ENCODE measurements around the gene QRFPR.
"Not testable (repeated sequence)": the region's sequence is repeated elsewhere in the genome, so short reads cannot be mapped to it uniquely, and the experiment has no call there.

Gene QRFPR

DNA sequence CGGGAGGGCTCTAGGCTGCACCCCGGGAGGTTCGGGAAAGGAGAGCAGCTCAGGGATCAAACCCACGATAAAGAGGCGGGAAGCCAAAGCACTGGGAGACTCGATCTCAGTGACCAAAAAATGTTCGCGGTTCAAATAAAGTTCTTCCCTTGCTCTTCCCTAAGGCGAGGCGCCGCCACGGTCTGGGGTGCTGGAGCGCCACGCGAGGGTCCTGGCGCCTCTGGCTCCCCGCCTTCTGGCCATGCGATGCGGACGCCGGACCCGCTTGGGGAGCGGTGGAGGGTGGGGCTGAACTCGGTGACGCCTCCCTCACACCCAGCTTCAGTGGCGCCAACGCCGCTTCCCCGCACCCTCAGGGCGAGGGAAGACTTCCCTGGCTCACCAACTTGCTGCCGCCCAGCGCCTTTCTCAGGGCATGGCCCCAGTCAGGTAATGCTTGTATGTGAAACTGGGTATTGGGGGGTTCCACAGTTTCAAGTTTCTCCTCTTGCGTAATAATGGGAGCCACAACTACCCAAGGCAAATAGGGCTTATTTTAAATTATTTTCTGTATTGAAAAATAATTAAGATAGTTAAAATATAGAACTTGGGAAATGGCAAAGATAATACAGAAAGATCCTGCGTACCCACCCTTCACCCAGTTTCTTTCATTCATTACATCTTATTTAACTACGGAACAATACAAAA, at the start of gene QRFPR:
Gene QRFPR, minus strand, starts transcription at position 243 of the 687 bp plus-strand sequence. CDS start 371 bp downstream, outside the sequence.
- DNase-seq (ENCODE audit: low read depth in 2 of 2, low spot score in 1 of 2) = no peak

DNA sequence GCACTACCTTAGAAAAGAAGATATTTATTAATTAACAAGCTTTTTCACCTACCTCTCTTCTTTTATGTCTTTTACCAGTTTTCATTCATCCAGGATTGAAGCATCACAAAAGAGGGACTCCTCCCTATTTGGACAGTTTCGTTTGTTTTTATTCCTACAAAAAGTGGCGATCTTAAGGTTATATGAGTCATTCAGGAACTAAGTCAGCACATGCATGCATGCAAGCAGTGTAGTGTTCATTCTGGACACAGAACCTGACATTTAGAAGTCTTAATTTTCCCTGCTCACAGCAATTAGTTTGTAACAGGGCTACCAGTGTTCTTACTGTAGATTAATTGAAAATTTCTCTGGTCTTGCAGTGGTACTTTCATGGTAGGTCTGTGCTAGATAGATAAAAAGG, 47.9 kb upstream of the QRFPR start:
- DNase-seq (ENCODE audit: low read depth in 2 of 2, low spot score in 1 of 2) = no peak

DNA sequence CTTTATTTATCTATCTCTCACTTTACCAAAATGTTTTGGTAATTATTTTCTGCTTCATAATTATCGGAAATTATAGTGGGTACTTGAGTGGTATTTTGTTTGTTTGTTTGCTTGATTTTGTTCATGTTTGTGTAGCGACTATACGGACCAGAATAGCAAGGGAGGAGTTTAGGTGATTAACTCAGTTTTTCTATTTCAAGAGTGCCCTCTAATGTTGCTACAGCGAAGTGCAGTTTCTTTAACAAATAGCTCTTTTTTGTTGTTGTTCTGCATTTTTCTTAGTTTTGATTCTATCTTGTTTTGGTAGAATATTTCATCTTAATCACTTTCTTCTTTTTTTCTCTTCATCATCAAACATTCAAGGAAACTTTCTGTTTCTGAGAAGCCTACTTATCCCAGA, 40.8 kb upstream of the QRFPR start:
- no peak for DNase-seq (ENCODE audit: low read depth in 2 of 2, low spot score in 1 of 2)

DNA sequence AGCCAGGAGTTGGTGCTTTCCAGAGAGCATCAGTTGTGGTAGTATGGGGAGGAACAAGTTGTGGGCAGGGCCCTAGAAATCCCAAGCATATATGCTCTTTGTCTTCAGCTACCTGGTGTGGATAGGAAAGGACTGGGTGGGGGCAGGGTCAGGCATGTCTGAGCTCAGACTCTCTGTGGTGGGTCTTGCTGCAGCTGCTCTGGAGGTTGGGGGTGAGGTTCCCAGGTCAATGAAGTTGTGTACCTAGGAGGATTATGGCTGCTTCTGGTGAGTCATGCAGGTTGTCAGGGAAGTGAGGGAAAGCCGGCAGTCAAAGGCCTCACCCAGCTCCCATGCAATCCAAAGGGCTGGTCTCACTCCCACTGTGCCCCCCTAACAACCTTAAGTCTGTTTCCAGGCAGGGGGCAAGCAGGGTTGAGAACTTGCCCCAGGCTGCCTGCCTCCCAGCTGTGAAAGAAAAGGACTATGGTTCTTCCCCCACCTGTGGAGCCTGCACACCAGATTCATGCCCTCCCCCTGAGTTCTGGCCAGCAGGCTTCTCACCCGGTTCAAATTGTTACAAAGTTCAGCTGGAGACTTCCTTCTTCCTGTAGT, 30.4 kb upstream of the QRFPR start:
- no peak for DNase-seq (ENCODE audit: low read depth in 2 of 2, low spot score in 1 of 2)

DNA sequence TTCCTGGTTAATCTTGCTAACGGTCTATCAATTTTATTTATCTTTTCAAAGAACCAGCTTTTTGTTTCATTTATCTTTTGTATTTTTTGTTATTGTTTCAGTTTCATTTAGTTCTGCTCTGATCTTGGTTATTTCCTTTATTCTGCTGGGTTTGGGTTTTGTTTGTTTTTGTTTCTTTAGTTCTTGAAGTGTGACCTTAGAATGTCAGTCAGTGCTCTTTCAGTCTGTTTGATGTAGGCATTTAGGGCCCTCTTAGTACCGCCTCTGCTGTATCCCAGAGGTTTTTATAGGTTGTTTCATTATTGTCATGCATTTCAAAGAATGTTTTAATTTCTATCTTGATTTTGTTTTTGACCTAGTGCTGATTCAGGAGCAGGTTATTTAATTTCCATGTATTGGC, 27.7 kb upstream of the QRFPR start:
- DNase-seq (ENCODE audit: low read depth in 2 of 2, low spot score in 1 of 2) = not testable (repeated sequence)

DNA sequence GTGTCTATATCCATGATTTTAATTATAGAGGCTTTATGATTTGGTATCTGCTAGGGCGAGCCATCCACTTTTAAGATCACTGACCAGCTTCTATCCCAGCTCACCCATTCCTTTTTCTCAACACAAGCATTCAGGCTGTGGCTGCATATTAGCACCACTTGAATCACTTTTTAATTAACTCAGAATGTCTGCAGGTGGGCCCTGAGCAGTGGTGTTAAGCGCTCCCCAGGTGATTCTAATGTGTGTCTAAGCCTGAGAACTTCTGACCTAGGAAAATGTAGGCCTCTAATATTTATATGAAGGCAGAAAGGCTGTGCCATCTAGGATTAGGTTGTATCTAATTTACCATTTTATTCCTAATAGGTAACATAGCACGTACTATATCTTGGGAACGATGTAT, 19.8 kb upstream of the QRFPR start:
- no peak for DNase-seq (ENCODE audit: low read depth in 2 of 2, low spot score in 1 of 2)

DNA sequence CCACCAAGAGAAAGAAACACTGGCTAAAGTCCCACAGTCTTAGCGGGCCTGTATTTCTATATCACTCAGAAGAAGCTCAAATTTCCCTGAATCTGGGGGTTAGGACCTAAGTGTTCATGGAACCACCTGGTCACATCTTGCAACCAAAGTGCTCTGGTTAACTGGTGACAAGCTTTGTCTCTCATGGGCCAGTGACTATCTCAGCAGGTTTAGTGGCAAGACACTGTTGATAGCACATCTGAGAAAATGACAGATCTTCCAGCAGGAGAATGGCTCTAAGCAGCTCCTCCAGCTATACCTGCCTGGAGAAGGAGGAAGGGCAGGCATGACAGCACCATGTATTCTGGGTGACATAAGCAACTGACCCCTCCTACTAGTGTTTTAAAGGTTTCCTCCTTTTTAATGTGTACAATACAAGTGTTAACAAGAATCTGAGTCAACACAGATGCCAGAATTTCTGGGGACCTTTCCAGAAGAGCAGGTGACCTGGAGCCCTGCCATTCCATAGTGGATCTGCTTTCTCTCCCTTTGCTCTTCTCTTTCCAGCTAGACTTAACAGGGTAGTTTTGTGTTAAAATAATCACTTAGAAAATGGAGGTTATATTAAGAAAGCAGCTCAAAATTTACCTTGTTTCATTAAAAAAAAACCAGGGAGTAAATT, 17.3 kb upstream of the QRFPR start:
- DNase-seq (ENCODE audit: low read depth in 2 of 2, low spot score in 1 of 2) = no peak

DNA sequence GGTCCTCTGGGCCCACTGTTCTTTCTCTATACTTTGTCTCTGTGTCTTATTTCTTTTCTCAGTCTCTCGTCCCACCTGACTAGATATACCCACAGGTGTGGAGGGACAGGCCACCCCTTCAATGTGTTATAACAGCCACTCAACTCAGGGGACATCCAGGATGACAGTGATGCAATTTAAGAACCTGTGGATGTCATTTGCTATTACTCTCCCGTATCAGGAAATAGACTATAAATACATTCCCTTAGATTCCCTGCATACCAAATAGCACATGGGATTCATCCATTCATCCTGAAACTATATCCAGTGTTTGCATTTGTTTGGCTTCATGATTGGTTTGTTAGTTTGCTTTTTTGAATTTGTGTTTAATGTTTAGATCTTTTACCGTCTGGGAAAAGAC, 16.6 kb upstream of the QRFPR start:
- DNase-seq (ENCODE audit: low read depth in 2 of 2, low spot score in 1 of 2) = no peak

DNA sequence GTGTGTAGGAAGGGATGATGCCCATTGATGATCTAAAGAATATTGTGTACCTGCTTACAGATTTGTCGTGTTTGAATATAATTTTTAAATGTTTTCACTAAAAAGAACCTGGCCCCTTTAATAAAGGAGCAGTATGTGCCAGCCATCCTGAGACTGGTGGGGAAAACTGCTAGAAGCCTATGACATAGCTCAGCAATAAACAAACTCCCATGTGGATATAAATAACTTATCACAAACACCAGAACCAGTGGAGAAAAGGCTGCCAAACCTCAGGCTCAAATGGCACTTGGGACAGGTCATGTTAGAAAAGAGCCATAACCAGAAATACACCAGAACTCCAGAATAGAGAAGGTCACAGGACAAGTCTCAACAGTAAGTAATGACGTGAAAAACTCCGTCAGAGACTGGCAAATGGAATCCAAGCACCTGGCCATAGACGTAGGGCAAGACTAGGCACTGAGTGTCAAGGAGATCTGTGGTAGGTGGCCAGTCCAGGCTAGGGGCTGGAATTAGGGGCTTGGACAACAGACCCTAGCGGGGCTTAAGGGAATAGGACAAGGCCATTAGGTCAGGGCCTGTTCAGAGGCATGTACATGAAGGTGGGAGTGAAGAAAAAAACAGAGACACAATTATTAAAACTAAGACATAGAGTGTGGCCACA, 11.7 kb upstream of the QRFPR start:
- no peak for DNase-seq (ENCODE audit: low read depth in 2 of 2, low spot score in 1 of 2)

DNA sequence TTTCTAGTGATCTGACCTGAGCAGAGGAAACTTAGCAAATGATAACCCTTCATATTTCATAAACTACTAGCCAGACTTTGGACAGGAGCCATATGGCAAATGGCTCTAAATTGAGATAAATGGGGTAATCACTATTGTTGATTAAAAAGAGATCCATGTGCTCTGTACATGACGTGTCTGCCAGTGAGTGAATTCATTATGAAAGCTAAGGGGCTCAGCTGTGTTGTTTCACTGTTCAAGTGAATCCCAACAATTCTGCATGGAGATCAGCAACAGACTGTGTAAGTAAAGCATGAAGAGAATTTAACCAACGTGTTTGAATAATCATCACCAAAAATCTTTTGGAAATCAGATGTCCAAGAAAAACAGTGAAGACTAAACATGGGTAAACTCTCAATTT, 9.5 kb upstream of the QRFPR start:
- DNase-seq (ENCODE audit: low read depth in 2 of 2, low spot score in 1 of 2) = no peak

DNA sequence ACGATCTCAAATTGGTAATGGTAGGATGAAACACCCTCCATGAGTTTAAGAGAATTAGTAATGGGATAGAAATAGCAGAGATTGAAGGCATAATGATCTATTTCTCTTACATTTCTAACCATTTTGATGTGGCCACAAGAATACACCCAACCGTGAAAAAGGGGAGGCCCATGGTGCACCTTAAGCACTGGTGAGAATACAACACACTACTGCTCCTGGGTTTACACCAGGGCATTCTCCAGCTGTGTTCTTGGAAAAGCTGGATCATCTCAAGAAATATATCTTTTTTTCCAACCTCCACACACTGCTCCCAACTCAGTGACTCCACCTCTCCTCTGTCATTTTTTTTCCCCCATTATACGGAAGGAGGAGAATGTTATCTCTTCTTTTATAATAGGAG, 1.5 kb downstream of the QRFPR start:
- DNase-seq (ENCODE audit: low read depth in 2 of 2, low spot score in 1 of 2) = no peak

DNA sequence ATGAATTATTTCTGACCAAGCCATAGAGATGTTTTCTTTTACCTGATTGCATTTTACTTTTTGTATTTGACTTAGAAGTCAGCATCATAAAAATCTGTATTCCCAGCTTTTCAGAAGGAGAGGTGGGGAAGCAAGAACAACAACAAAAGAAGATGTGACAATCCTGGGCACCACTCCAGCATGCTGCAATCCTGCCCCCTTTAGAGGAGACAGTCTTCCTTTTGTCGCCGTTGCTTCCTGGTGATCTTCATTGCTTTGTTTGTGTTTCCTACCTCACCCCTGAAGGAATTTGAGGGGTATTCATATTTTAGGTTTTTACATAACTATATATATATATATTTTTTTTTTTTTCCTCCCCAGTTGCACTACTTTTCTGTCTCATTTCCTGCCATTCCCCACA, 3.7 kb downstream of the QRFPR start:
- DNase-seq (ENCODE audit: low read depth in 2 of 2, low spot score in 1 of 2) = no peak

DNA sequence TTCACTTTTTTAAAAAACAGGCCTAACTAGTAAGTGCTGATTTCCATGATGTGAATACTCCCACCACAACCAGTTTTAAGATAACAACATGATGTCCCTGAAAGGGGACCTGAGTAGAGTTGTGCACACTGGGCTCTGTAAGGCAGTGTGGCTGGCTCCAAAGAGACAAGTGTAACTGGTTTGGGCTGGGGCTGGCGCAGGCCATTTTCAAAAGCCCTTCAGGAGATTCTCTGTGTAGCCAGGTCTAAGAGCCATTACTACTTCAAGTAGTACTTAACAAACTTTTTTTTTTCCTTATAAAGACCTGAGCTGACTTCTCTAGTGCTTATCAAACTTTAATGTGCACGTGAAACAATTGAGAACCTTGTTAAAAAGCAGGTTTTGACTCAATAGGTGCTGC, 4.3 kb downstream of the QRFPR start:
- no peak for DNase-seq (ENCODE audit: low read depth in 2 of 2, low spot score in 1 of 2)

DNA sequence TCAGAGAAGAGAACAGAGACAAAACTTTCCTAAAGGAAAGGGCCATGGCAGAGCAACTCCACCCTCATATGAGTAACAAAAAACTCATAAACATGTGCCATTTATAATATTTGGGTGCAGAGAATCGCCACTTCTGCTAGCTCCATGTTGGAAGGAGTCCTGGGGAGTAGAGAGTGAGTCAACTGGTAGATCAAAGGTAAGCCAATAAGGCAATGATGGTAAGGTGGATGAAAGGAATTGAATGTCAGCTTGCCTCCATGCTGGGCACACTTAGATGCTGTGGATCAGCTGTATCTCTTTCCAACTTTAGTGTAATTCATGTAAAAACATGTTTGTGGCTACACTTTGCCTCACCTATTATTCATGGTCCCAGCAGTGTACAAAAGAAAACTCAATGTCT, 4.7 kb downstream of the QRFPR start:
- no peak for DNase-seq (ENCODE audit: low read depth in 2 of 2, low spot score in 1 of 2)

DNA sequence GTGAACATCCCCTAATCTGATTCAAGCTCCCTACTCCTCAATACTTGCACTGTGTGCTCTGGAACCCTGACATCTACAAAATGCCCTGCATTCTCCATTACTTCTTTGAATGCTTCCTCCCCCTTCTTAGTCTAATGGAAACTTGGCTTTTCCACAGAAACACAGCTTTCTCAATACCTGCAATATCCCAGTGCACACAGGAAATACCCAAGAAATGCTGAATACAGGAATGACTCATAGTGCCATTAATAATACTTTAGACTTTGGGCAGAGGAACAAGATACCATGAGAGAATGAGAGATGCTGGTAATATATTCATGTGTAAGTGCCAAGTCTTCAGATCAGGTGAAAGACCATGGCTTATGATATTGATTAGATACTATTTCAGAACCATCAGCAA, 5.6 kb downstream of the QRFPR start:
- no peak for DNase-seq (ENCODE audit: low read depth in 2 of 2, low spot score in 1 of 2)

DNA sequence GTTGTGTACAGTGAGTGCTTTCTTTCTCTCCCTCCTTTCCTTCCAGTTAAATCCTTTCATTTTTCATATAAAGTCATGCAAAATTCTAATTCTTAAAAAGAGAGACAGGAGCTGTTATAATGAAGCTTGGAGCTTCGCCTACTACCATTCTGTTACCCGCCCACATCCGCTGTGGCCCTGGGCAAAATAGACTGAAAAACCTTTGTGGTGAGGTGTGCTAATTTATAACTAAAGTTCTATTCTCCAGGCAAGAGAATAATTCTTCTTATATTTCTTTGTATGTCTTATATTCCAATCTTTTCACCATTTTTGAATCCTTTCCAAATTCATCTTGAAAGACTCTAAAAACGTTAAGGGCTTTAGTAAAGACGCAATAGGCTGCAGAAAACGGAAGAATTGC, 7.0 kb downstream of the QRFPR start:
- DNase-seq (ENCODE audit: low read depth in 2 of 2, low spot score in 1 of 2) = no peak

DNA sequence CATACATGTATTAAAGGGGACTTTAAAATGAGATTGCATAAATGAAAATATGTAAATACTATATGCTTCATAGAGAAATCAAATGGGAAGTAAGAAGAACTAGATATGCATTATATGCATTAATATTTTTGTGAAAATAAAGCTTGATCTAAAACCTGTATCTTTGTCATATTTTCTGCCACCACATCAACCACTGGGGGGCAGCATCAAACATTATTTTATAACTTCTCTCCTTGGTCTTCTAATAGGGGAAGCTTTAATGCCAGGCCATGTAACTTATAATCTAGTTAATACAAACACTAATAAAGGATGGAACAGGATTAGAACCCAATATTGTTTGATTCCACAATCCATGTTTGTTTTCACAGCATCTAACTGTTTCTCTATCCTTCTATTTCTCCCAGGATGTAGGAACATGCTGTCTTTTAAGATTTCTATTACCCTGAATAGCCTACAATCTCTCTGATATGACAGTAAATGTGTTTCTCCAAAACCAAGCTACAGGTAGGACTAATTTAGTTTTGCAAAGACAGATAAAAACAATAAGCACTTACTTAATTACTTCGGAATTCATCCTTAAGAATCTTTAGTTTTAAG, 10.0 kb downstream of the QRFPR start:
- DNase-seq (ENCODE audit: low read depth in 2 of 2, low spot score in 1 of 2) = no peak

DNA sequence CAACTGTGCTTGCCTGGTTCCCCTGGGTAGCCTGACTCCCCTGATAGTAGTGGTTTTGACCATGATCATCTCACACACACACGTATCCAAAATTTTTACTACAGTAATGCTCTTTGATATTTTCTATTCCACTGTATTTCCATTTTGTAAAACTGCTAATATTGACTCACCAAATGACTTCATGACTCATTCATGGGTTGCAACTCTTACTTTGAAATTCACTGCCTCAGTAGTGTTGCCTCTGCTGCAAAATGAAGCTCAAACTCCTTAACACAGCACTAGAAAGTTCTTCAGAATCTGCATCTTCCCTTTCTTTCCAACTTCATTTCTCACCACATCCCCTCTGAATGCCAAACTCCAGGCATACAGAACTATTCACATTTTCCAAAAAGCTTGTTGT, 20.3 kb downstream of the QRFPR start:
- no peak for DNase-seq (ENCODE audit: low read depth in 2 of 2, low spot score in 1 of 2)

DNA sequence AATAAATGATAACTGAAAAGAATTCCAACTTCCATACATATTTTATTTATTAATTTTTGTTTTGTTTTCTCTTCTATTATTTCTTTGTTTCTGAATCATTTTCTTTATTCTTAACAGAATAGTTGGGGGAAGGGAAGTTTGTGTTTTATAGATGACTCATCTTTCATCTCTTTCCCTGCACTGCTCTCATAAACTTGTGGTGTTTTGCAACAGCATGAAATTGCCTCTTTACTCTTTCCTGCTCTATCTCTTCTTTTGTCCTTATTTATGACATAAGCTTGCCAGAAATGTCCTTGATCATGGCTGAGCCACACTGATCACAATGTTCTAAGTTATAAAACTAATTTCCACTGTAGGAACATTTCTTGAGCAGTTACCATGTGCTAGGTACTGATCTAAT, 22.3 kb downstream of the QRFPR start:
- DNase-seq (ENCODE audit: low read depth in 2 of 2, low spot score in 1 of 2) = no peak

DNA sequence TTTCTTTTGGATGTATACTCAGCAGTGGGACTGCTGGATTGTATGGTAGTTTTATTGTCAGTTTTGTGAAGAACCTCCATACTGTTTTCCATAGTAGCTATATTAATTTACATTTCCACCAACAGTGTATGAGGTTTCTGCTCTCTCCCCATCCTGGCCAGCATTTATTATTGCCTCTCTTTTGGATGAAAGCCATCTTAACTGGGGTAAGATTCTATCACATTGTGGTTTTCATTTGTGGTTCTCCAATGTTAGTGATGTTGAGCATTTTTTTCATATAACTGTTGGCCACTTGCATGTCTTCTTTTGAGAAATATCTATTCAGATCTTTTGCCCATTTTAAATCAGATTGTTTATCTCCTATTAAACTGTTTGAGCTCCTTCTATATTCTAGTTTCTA, 27.6 kb downstream of the QRFPR start:
- no peak for DNase-seq (ENCODE audit: low read depth in 2 of 2, low spot score in 1 of 2)

DNA sequence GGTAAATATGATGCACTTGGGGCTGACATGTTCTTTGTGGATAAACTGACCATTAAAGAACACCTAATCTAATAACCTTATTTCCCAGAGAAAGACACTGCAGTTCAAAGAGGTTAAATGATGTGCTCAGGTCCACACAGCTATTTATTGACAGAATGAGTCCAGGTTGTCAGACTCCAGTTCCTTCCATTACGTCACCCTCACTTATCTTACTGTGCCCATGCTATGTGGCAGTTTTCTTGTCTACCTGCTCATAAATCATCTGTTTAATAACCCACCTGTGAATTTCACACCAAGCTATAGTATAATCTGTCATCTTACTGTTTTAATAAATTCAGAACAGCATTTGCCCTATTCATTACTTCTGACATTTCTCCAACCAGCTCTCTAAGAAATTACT, 36.7 kb downstream of the QRFPR start:
- DNase-seq (ENCODE audit: low read depth in 2 of 2, low spot score in 1 of 2) = no peak

DNA sequence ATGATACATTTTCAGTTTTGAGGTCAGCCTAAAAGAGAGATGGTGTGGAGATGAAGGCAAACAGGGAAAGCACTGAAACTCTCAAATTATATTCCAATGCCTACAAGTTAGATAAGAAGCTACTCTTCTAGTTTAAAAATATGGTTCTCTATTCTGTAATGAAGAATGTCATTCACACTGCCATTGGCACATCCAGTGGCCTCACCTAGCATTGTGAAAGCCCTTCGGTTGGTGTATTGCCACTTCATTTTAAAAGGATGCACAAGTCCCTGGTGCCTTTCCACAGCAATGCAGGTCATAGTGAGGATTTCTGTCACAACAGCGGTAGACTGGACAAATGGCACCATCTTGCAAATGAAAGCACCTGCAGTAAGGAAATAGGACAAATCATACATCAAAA, 40.6 kb downstream of the QRFPR start:
- no peak for DNase-seq (ENCODE audit: low read depth in 2 of 2, low spot score in 1 of 2)
